Measurements from ENCODE around the gene CDK14. TPM values are rescaled to one million over a fixed set of nuclear protein-coding genes. Genes with fewer than 3 reads are reported as not detected.

CDK14 gene
- total RNA-seq, 4 donors from 2014 or later: 0.38 to 3.6 (median 1.3) TPM

GRCh38 chr7:90564455-90564854 lies 31.7 kb upstream of the CDK14 start:
- no peaks in the 10 kb centered on the region for H3K4me1 ChIP-seq
- no peaks in the 10 kb centered on the region for H3K27me3 ChIP-seq
- no peak overlapping the region for H3K4me3 ChIP-seq
- H3K27ac ChIP-seq: no peak overlapping the region
- intact Hi-C loops (cut with DNase I): no loop called here
- no peak for DNase-seq
- H3K9me3 ChIP-seq: no peaks in the 10 kb centered on the region
- no peak for TF ChIP-seq CTCF (IDR thresholded peaks at IDR 0.05)
- no peak for TF ChIP-seq POLR2A (IDR thresholded peaks at IDR 0.05)
- no peaks in the 10 kb centered on the region for H3K36me3 ChIP-seq
- 85 to 87% methylated on average over 8 of the region's 8 CpGs for WGBS, 2 donors

- Histone ChIP-seq H3K9me3 (no peaks in the 10 kb centered on the region), H3K27ac (no peak overlapping the region), H3K4me3 (no peak overlapping the region), H3K4me1 (no peaks in the 10 kb centered on the region), H3K27me3 (no peaks in the 10 kb centered on the region), H3K36me3 (no peaks in the 10 kb centered on the region)
- TF ChIP-seq CTCF (IDR thresholded peaks at IDR 0.05) (no peak), POLR2A (IDR thresholded peaks at IDR 0.05) (no peak)
- DNase-seq: no peak
- 61 to 64% methylated on average over 4 of the region's 4 CpGs for WGBS, 2 donors
- intact Hi-C loops (cut with DNase I): no loop called here
Observed at GRCh38 chr7:90568213-90568612, 27.9 kb upstream of the CDK14 start.

GRCh38 chr7:90569368-90569767 lies 26.8 kb upstream of the CDK14 start:
- Histone ChIP-seq H3K27ac (no peak overlapping the region), H3K9me3 (no peaks in the 10 kb centered on the region), H3K4me3 (no peak overlapping the region), H3K36me3 (no peaks in the 10 kb centered on the region), H3K4me1 (no peaks in the 10 kb centered on the region), H3K27me3 (no peaks in the 10 kb centered on the region)
- DNase-seq: no peak
- intact Hi-C loops (cut with DNase I): no loop called here
- TF ChIP-seq CTCF (IDR thresholded peaks at IDR 0.05) (no peak), POLR2A (IDR thresholded peaks at IDR 0.05) (no peak)
- WGBS, 2 donors: 74 to 85% methylated on average over 1 of the region's 1 CpG

- no peak for DNase-seq
- no peaks in the 10 kb centered on the region for H3K9me3 ChIP-seq
- no peaks in the 10 kb centered on the region for H3K27me3 ChIP-seq
- no peak overlapping the region for H3K4me3 ChIP-seq
- no peaks in the 10 kb centered on the region for H3K36me3 ChIP-seq
- WGBS, 2 donors: 71 to 100% methylated on average over 1 of the region's 1 CpG
- TF ChIP-seq CTCF (IDR thresholded peaks at IDR 0.05) (no peak), POLR2A (IDR thresholded peaks at IDR 0.05) (no peak)
- H3K27ac ChIP-seq: no peak overlapping the region
- H3K4me1 ChIP-seq: no peaks in the 10 kb centered on the region
- intact Hi-C loops (cut with DNase I): no loop called here
Observed at GRCh38 chr7:90570373-90570959, 25.7 kb upstream of the CDK14 start.

GRCh38 chr7:90574146-90574819 lies 21.8 kb upstream of the CDK14 start:
- TF ChIP-seq POLR2A (IDR thresholded peaks at IDR 0.05): no peak
- WGBS, 2 donors: 56 to 73% methylated on average over 3 of the region's 3 CpGs
- Histone ChIP-seq H3K27ac (no peak overlapping the region), H3K27me3 (no peaks in the 10 kb centered on the region), H3K4me1 (no peaks in the 10 kb centered on the region), H3K9me3 (no peaks in the 10 kb centered on the region), H3K4me3 (no peak overlapping the region), H3K36me3 (no peaks in the 10 kb centered on the region)
- intact Hi-C loops (cut with DNase I): no loop called here
- DNase-seq: no peak

Measured in esophagus squamous epithelium (tissue), 5 donors.